Naive thymus-derived CD4-positive, alpha-beta T cell (primary cell): Measurements from ENCODE around the gene DSTN. TPM values are rescaled to one million over a fixed set of nuclear protein-coding genes. Genes with fewer than 3 reads are reported as not detected.

Source experiments
- ATAC-seq: fragments of 150-1000 bp; cut with Tn5 transposase; 2 replicates; pipeline ENCODE4 v1.10.0; 2021; ENCODE audit warnings: mild to moderate bottlenecking, moderate library complexity
- CTCF ChIA-PET: fragments of 350-600 bp; sonication (Branson Sonifier 250); formaldehyde crosslinking; loops from one replicate; lab custom pipeline; 2021; ENCODE audit warnings: antibody characterized with exemption; lab: Charles Lee
- POLR2A ChIA-PET: fragments of 350-600 bp; sonication (Branson Sonifier 250); formaldehyde crosslinking; loops from one replicate; lab custom pipeline; 2021; ENCODE audit warnings: antibody characterized with exemption, inconsistent platforms; lab: Charles Lee
- DNase-seq, 9 donors: peaks; one replicate each; pipeline versions ENCODE4 v3.0.0 to v3.0.0-alpha.2; 2020 to 2022; ENCODE audit warnings: mixed read lengths in 1 of 9
- H3K27ac ChIP-seq: one replicate; pipeline ENCODE4 v1.7.0; 2013; ENCODE audit warnings: mild to moderate bottlenecking, low read depth, low read length, moderate library complexity
- H3K27me3 ChIP-seq, 2 donors: one replicate each; pipeline ENCODE4 v1.7.0; 2013; ENCODE audit warnings: low read length in 2 of 2, mild to moderate bottlenecking in 2 of 2, moderate library complexity in 2 of 2; ENCODE audit not compliant: control insufficient read depth in 2 of 2, insufficient read depth in 2 of 2
- H3K36me3 ChIP-seq, 3 experiments: 1 replicate in 2 of 3; 2 replicates in 1 of 3; pipeline ENCODE4 v1.7.0; 2013; ENCODE audit warnings: low read length in 3 of 3, mild to moderate bottlenecking in 3 of 3, moderate library complexity in 1 of 3; ENCODE audit not compliant: insufficient read depth in 3 of 3, control insufficient read depth in 2 of 3
- H3K4me1 ChIP-seq, 2 donors: one replicate each; pipeline ENCODE4 v1.7.0; 2013; ENCODE audit warnings: low read length in 2 of 2, mild to moderate bottlenecking in 2 of 2, moderate library complexity in 1 of 2; ENCODE audit not compliant: control insufficient read depth in 2 of 2, insufficient read depth in 2 of 2
- H3K4me3 ChIP-seq: 2 replicates; pipeline ENCODE4 v1.7.0; 2013; ENCODE audit warnings: mild to moderate bottlenecking, low read length
- H3K9me3 ChIP-seq, 3 experiments: 1 replicate in 2 of 3; 2 replicates in 1 of 3; pipeline ENCODE4 v1.7.0; 2013; ENCODE audit warnings: low read length in 3 of 3; ENCODE audit not compliant: control insufficient read depth in 2 of 3
- H3K27ac Mint-ChIP-seq, 9 donors: one replicate each; pipeline ENCODE4 v1.8.0; 2020 to 2022; ENCODE audit warnings: mixed read lengths in 9 of 9, mild to moderate bottlenecking in 8 of 9, moderate library complexity in 5 of 9, inconsistent platforms in 2 of 9
- H3K27me3 Mint-ChIP-seq, 5 donors: one replicate each; pipeline ENCODE4 v1.8.0; 2021 to 2022; ENCODE audit warnings: mixed read lengths in 5 of 5, mild to moderate bottlenecking in 1 of 5
- H3K36me3 Mint-ChIP-seq, 5 donors: one replicate each; pipeline ENCODE4 v1.8.0; 2020 to 2022; ENCODE audit warnings: mixed read lengths in 5 of 5, mild to moderate bottlenecking in 3 of 5, inconsistent platforms in 1 of 5
- H3K4me1 Mint-ChIP-seq, 7 donors: one replicate each; pipeline ENCODE4 v1.8.0; 2020 to 2022; ENCODE audit warnings: mixed read lengths in 7 of 7, mild to moderate bottlenecking in 3 of 7, inconsistent platforms in 1 of 7
- H3K4me3 Mint-ChIP-seq, 10 donors: one replicate each; pipeline ENCODE4 v1.8.0; 2020 to 2022; ENCODE audit warnings: mild to moderate bottlenecking in 10 of 10, mixed read lengths in 10 of 10, moderate library complexity in 6 of 10, inconsistent platforms in 2 of 10
- H3K9me3 Mint-ChIP-seq, 11 donors: one replicate each; pipeline ENCODE4 v1.8.0; 2020 to 2022; ENCODE audit warnings: mixed read lengths in 11 of 11, mild to moderate bottlenecking in 4 of 11, inconsistent platforms in 1 of 11, moderate library complexity in 1 of 11
- intact Hi-C, 2 donors: fragments of 100-400 bp; cut with micrococcal nuclease; formaldehyde crosslinking; loops; one replicate each; pipeline ENCODE4 v1.15.1; 2023
- polyA plus RNA-seq, 2 donors: library from polyadenylated mRNA; unstranded; fragments of 300-500 nt; fragmentation: Illumina TruSeq; gene quantifications; one replicate each; pipeline ENCODE4 v1.2.3, GENCODE V29; 2021
- total RNA-seq, 6 experiments: library from RNA in 5 of 6; stranded (reverse) in 5 of 6; gene quantifications; 1 replicate in 5 of 6; 2 replicates in 1 of 6; pipeline ENCODE4 v1.2.3 and lab custom pipeline; 2021 to 2026

DSTN gene
- total and polyA plus RNA-seq, 7 experiments from 2014 or later: 28.7 to 113 (median 38.7) TPM

DNA sequence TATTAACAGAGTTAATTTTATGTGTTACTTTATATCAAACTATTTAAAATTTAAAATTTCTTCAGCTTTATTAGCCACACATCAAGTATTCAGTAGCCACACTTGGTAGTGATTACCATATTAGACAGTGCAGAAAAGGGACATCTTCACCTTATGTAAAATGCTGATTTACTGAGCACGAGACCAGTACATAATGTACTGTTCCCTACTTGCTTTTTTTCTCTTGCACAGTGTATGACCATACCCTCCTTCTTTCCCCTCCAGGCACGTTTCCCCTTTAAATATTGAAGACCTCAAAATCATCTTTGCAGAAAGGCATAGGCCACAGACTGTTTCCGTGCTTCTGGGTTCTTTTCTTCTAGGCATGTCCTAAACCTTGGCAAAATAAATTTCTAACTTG lies 17.9 kb downstream of the DSTN start:
- H3K9me3 Mint-ChIP-seq: no peaks in the 10 kb centered on the region
- no peaks in the 10 kb centered on the region for H3K27me3 ChIP-seq
- peaks cover 10 to 54% (median 35%) of the 10 kb centered on the region in 7 donors for H3K4me1 Mint-ChIP-seq
- peak overlapping the region in 1 of 9 donors; percentile 78 for H3K27ac Mint-ChIP-seq
- intact Hi-C loops: no loop called here
- DNase-seq: no peak
- no peak overlapping the region for H3K27ac ChIP-seq
- no peaks in the 10 kb centered on the region for H3K4me1 ChIP-seq
- peaks cover 0 to 20% (median 11%) of the 10 kb centered on the region in 5 donors for H3K36me3 Mint-ChIP-seq
- no peak overlapping the region for H3K4me3 ChIP-seq
- H3K4me3 Mint-ChIP-seq: no peak overlapping the region
- CTCF ChIA-PET: no interaction called here
- H3K36me3 ChIP-seq: no peaks in the 10 kb centered on the region
- no peak for ATAC-seq
- no peaks in the 10 kb centered on the region for H3K9me3 ChIP-seq
- H3K27me3 Mint-ChIP-seq: no peaks in the 10 kb centered on the region
- POLR2A ChIA-PET: no interaction called here

DNA sequence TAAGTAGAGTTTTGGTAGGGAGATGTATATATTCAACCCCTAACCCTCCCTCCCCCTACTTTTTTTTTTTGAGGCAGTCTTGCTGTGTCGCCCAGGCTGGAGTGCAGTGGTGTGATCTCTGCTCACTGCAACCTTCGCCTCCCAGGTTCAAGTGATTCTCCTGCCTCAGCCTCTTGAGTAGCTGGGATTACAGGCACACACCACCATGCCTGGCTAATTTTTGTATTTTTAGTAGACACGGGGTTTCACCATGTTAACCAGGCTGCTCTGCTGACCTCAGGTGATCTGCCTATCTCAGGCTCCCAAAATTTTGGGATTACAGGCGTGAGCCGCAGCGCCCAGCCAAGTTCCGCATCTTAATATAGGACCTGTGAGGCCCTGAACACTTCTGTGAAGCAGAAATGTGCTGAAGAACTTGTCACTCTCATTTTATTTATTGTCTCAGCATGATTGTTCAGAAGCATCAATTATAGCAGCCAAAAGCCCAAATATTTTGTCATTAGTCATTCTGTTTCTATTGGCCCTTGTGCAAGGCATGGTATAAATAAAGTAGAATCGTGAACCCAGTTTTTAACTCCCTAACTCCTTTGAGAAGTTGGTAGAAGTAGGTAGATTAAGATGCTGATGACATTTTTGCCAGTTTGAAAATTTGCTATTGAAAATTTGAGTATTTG lies 19.4 kb downstream of the DSTN start:
- Histone ChIP-seq H3K4me1 (no peaks in the 10 kb centered on the region), H3K27me3 (no peaks in the 10 kb centered on the region), H3K4me3 (no peak overlapping the region), H3K27ac (no peak overlapping the region), H3K9me3 (no peaks in the 10 kb centered on the region), H3K36me3 (no peaks in the 10 kb centered on the region)
- no peak overlapping the region for H3K4me3 Mint-ChIP-seq
- intact Hi-C loops: no loop called here
- no peak overlapping the region for H3K27ac Mint-ChIP-seq
- H3K4me1 Mint-ChIP-seq: peaks cover 9 to 61% (median 45%) of the 10 kb centered on the region in 7 donors
- ChIA-PET POLR2A (no interaction called here), CTCF (interaction anchor here (1.0 to 1.6 kb wide), 3 partner anchors 10 to 19 kb away, joined by 3 to 4 read pairs (median 3); no protein-coding TSS in a partner anchor)
- H3K36me3 Mint-ChIP-seq: peaks cover 0 to 27% (median 11%) of the 10 kb centered on the region in 5 donors
- no peaks in the 10 kb centered on the region for H3K9me3 Mint-ChIP-seq
- no peak for DNase-seq
- H3K27me3 Mint-ChIP-seq: no peaks in the 10 kb centered on the region
- ATAC-seq: no peak

DNA sequence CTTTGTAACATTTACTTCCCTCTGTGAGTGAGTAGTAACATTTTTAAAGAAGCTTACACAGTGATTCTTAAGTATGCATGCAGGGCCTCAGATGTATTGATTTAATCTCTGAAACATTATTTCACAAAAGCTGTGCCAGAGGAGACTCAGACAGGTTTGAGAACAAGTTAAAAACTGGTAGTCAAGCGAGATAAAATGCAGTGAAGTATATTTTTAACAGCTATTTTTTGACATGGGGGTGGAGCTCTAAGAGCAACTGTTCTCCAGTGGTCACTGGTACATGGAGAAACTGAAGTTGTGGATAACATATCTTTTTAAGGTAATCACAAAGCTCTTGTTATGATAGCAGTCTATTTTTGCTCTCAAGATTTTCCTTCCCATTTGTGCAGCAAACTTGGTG lies 20.4 kb downstream of the DSTN start:
- POLR2A ChIA-PET: no interaction called here

DNA sequence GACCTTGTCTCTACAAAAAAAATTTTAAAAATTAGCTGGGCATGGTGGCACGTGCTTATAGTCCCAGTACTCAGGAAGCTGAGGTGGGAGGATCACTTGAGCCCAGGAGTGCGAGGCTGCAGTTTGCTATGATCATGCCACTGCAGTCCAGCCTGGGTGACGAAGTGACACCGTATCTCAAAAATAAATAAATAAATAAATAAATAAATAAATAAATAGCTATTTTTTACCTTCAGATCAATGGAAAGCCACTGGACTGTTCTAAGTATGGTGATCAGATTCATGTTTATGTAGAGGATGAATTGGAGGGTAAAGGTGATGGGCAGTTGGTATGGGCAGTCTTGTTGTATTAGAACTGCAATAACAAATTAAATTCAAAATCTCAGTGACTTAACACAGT lies 24.0 kb downstream of the DSTN start:
- Histone ChIP-seq H3K4me3 (no peak overlapping the region), H3K9me3 (no peaks in the 10 kb centered on the region), H3K4me1 (no peaks in the 10 kb centered on the region), H3K27me3 (no peaks in the 10 kb centered on the region), H3K36me3 (no peaks in the 10 kb centered on the region), H3K27ac (no peak overlapping the region)
- Mint-ChIP-seq H3K4me3 (no peak overlapping the region), H3K4me1 (peaks cover 14 to 68% (median 53%) of the 10 kb centered on the region in 7 donors), H3K27ac (no peak overlapping the region), H3K36me3 (peaks cover 5 to 40% (median 28%) of the 10 kb centered on the region in 5 donors), H3K9me3 (peaks cover 0 to 5% (median 0%) of the 10 kb centered on the region in 11 donors), H3K27me3 (peaks cover 0 to 2% (median 0%) of the 10 kb centered on the region in 5 donors)
- POLR2A ChIA-PET: no interaction called here
- no peak for DNase-seq
- CTCF ChIA-PET: no interaction called here
- no peak for ATAC-seq
- intact Hi-C loops: loop anchor here in 1 of 2 donors (2.0 kb wide), 1 partner anchor 23 kb away; the partner anchor contains the start of gene DSTN

More for the DNA sequence above, 20.4 kb downstream of the DSTN start:
- intact Hi-C loops: no loop called here
- CTCF ChIA-PET: interaction anchor here (0.6 to 1.6 kb wide), 5 partner anchors 10 to 1015 kb away, joined by 3 to 4 read pairs (median 3); no protein-coding TSS in a partner anchor
- ATAC-seq: no peak
- DNase-seq: no peak
- H3K36me3 ChIP-seq: no peaks in the 10 kb centered on the region
- Mint-ChIP-seq H3K27me3 (peaks cover 0 to under 1% (median 0%) of the 10 kb centered on the region in 5 donors), H3K36me3 (peaks cover 0 to 22% (median 11%) of the 10 kb centered on the region in 5 donors), H3K4me3 (no peak overlapping the region), H3K4me1 (peaks cover 12 to 64% (median 46%) of the 10 kb centered on the region in 7 donors), H3K9me3 (no peaks in the 10 kb centered on the region), H3K27ac (peak overlapping the region in 1 of 9 donors; percentile 70)
- H3K4me3 ChIP-seq: no peak overlapping the region
- no peaks in the 10 kb centered on the region for H3K4me1 ChIP-seq
- H3K27ac ChIP-seq: no peak overlapping the region
- no peaks in the 10 kb centered on the region for H3K27me3 ChIP-seq
- H3K9me3 ChIP-seq: no peaks in the 10 kb centered on the region

GRCh38 chr20:17594443-17594842 lies 24.6 kb downstream of the DSTN start:
- H3K27me3 ChIP-seq: no peaks in the 10 kb centered on the region
- Mint-ChIP-seq H3K27me3 (peaks cover 0 to 2% (median 0%) of the 10 kb centered on the region in 5 donors), H3K36me3 (peaks cover 5 to 40% (median 28%) of the 10 kb centered on the region in 5 donors), H3K4me3 (no peak overlapping the region), H3K27ac (peak overlapping the region in 1 of 9 donors; percentile 10), H3K4me1 (peaks cover 14 to 66% (median 59%) of the 10 kb centered on the region in 7 donors), H3K9me3 (peaks cover 0 to 5% (median 0%) of the 10 kb centered on the region in 11 donors)
- no peak overlapping the region for H3K27ac ChIP-seq
- no peak for DNase-seq
- H3K9me3 ChIP-seq: no peaks in the 10 kb centered on the region
- H3K4me1 ChIP-seq: no peaks in the 10 kb centered on the region
- H3K36me3 ChIP-seq: no peaks in the 10 kb centered on the region
- intact Hi-C loops: no loop called here
- ChIA-PET POLR2A (interaction anchor here (0.9 kb wide), 1 partner anchor 24 kb away, joined by 4 read pairs; the partner anchor contains the start of gene DSTN), CTCF (no interaction called here)
- H3K4me3 ChIP-seq: no peak overlapping the region
- ATAC-seq: no peak

- H3K27ac Mint-ChIP-seq: peak overlapping the region in 2 of 9 donors; percentile 8 to 10
Measured at GRCh38 chr20:17595856-17596255, 26.0 kb downstream of the DSTN start.

More at GRCh38 chr20:17595856-17596255, 26.0 kb downstream of the DSTN start:
- ATAC-seq (no peak), DNase-seq (no peak)
- H3K27me3 Mint-ChIP-seq: peaks cover 0 to 2% (median 0%) of the 10 kb centered on the region in 5 donors
- H3K9me3 Mint-ChIP-seq: peaks cover 0 to 5% (median 0%) of the 10 kb centered on the region in 11 donors
- Histone ChIP-seq H3K9me3 (no peaks in the 10 kb centered on the region), H3K36me3 (no peaks in the 10 kb centered on the region), H3K27me3 (no peaks in the 10 kb centered on the region), H3K4me3 (no peak overlapping the region), H3K4me1 (no peaks in the 10 kb centered on the region), H3K27ac (no peak overlapping the region)
- POLR2A ChIA-PET: no interaction called here
- peaks cover 14 to 58% (median 53%) of the 10 kb centered on the region in 7 donors for H3K4me1 Mint-ChIP-seq
- CTCF ChIA-PET: no interaction called here
- H3K36me3 Mint-ChIP-seq: peaks cover 5 to 44% (median 33%) of the 10 kb centered on the region in 5 donors
- H3K4me3 Mint-ChIP-seq: no peak overlapping the region
- intact Hi-C loops: no loop called here
